GM12878 (cell line): ENCODE results near the gene CRYBB1. TPM values are rescaled to one million over a fixed set of nuclear protein-coding genes. Genes with fewer than 3 reads are reported as not detected.

Experiments
- ATAC-seq: fragments of 200-7000 bp; cut with Tn5 transposase; 3 replicates; pipeline ENCODE4 v1.9.1; 2020; ENCODE audit warnings: mild to moderate bottlenecking, moderate library complexity
- BruUV-seq: library from RNA; stranded (reverse); fragments of 400-500 nt; replicated peaks from 2 replicates; lab custom pipeline; 2021; lab: Mats Ljungman, UMichigan
- CTCF ChIA-PET: fragments of 300-600 bp; sonication (Branson Sonifier 250); formaldehyde crosslinking; extraction: SDS; loops from one replicate; lab custom pipeline; 2021; ENCODE audit warnings: inconsistent platforms; lab: Yijun Ruan, JAX
- POLR2A ChIA-PET: fragments of 350-600 bp; formaldehyde crosslinking; extraction: SDS; loops from one replicate; lab custom pipeline; 2021; ENCODE audit warnings: inconsistent platforms; lab: Charles Lee
- RAD21 ChIA-PET: fragments of 300-600 bp; sonication (Branson Sonifier 250); formaldehyde crosslinking; loops from one replicate; lab custom pipeline; 2023; ENCODE audit warnings: antibody characterized with exemption; ENCODE audit not compliant: unreplicated experiment; lab: Charles Lee
- SMC1A ChIA-PET: fragments of 300-600 bp; sonication (Branson Sonifier 250); formaldehyde crosslinking; loops from one replicate; lab custom pipeline; 2023; ENCODE audit not compliant: unreplicated experiment, uncharacterized antibody; lab: Charles Lee
- DNase-seq: peaks from one replicate; pipeline ENCODE4 v3.0.0-alpha.2; 2011; ENCODE audit warnings: low read depth, low spot score
- FAIRE-seq: peaks from 3 replicates; lab custom pipeline; 2011; peaks lifted over from hg19 to GRCh38; lab: Jason Lieb, UNC
- H2AFZ ChIP-seq: 2 replicates; pipeline ENCODE4 v1.6.0; 2011; ENCODE audit warnings: low read depth, low read length, control low read depth; ENCODE audit not compliant: control insufficient read depth
- H3K27ac ChIP-seq: 2 replicates; pipeline ENCODE4 v1.5.1; 2011; ENCODE audit warnings: control low read depth; ENCODE audit not compliant: control insufficient read depth, insufficient read depth
- H3K27me3 ChIP-seq, 2 experiments: replicated peaks in 1 of 2; 2 replicates each; pipeline versions ENCODE4 v1.6.0 to v1.6.1; 2011; ENCODE audit warnings: low read length in 1 of 2; ENCODE audit not compliant: control insufficient read depth in 2 of 2, insufficient read depth in 2 of 2
- H3K36me3 ChIP-seq, 2 experiments: 2 replicates each; pipeline ENCODE4 v1.5.1; 2011; ENCODE audit warnings: low read length in 1 of 2; ENCODE audit not compliant: control insufficient read depth in 2 of 2, insufficient read depth in 2 of 2
- H3K4me1 ChIP-seq: 2 replicates; pipeline ENCODE4 v1.6.1; 2011; ENCODE audit warnings: mild to moderate bottlenecking, low read length, moderate library complexity, mixed read lengths; ENCODE audit not compliant: control insufficient read depth, insufficient read depth
- H3K4me2 ChIP-seq: 2 replicates; pipeline ENCODE4 v1.6.0; 2011; ENCODE audit warnings: control low read depth; ENCODE audit not compliant: control insufficient read depth, insufficient read depth
- H3K4me3 ChIP-seq: fragments of 200-600 bp; sonication (generic); 2 replicates; pipeline ENCODE4 v1.5.1; 2016
- H3K79me2 ChIP-seq: 2 replicates; pipeline ENCODE4 v1.6.0; 2011; ENCODE audit warnings: low read length; ENCODE audit not compliant: control insufficient read depth, insufficient read depth
- H3K9ac ChIP-seq: 2 replicates; pipeline ENCODE4 v1.8.0; 2011; ENCODE audit warnings: low read length, control low read depth, mixed read lengths; ENCODE audit not compliant: control insufficient read depth, insufficient read depth
- H3K9me3 ChIP-seq: replicated peaks from 3 replicates; pipeline ENCODE4 v1.5.1; 2011; ENCODE audit warnings: mild to moderate bottlenecking, low read length; ENCODE audit not compliant: control insufficient read depth, insufficient read depth
- H4K20me1 ChIP-seq: 2 replicates; pipeline ENCODE4 v1.6.0; 2011; ENCODE audit not compliant: control insufficient read depth, insufficient read depth
- ATF2 ChIP-seq: IDR thresholded peaks from 2 replicates; pipeline ENCODE4 v1.6.1; 2012; ENCODE audit warnings: low read length, inconsistent platforms
- PML ChIP-seq: IDR thresholded peaks from 2 replicates; pipeline ENCODE4 v1.6.1; 2012; ENCODE audit warnings: low read length, inconsistent platforms
- YY1 ChIP-seq: IDR thresholded peaks from 2 replicates; pipeline ENCODE4 v1.6.1; 2011; ENCODE audit warnings: low read depth, mild to moderate bottlenecking, low read length
- ZBTB11 ChIP-seq: fragments of 450-650 bp; formaldehyde crosslinking; IDR thresholded peaks from 2 replicates; pipeline ENCODE4 v1.5.0; 2022; ENCODE audit warnings: mild to moderate bottlenecking, missing genetic modification characterization
- ZSCAN29 ChIP-seq: fragments of 450-650 bp; IDR thresholded peaks from 2 replicates; pipeline ENCODE4 v1.6.1; 2017; ENCODE audit warnings: mild to moderate bottlenecking, moderate library complexity
- WGBS: methylation state at CpG from one replicate; pipeline ENCODE4 v1.1.6; 2016; ENCODE audit warnings: low lambda C conversion rate; ENCODE audit not compliant: insufficient replicate concordance, insufficient coverage; ENCODE audit errors: missing lambda C conversion rate; 5-methylcytosine and 5-hydroxymethylcytosine counted together
- in situ Hi-C: fragments of 300-500 bp; cut with MboI; formaldehyde crosslinking; loops from 9 replicates; pipeline ENCODE4 v1.14.3; 2018; ENCODE audit warnings: mixed read lengths
- intact Hi-C: fragments of 100-400 bp; cut with micrococcal nuclease; formaldehyde crosslinking; loops from one replicate; pipeline ENCODE4 v1.14.2; 2022; ENCODE audit not compliant: unreplicated experiment
- polyA plus RNA-seq, 11 experiments: library from polyadenylated mRNA; depleted of rRNA in 4 of 11; unstranded in 6 of 11; stranded (reverse) in 5 of 11; fragments of >200 nt; fragmentation: Nextera tagmentation in 4 of 11; fragmentation: Illumina TruSeq in 1 of 11; extraction: Ambion mirVana in 4 of 11; extraction: Trizol in 1 of 11; gene quantifications; 1 replicate in 1 of 11; 2 replicates in 10 of 11; pipeline versions ENCODE4 v1.2.1 to v1.2.3, GENCODE V29; 2011 to 2016; ENCODE audit warnings: inconsistent platforms in 2 of 11, missing spikeins in 2 of 11, low read depth in 1 of 11
- total RNA-seq, 4 experiments: library from RNA; depleted of rRNA in 3 of 4; stranded (reverse); fragments of >200 nt in 3 of 4; fragmentation: Illumina TruSeq in 1 of 4; extraction: Trizol in 1 of 4; gene quantifications; 2 replicates each; pipeline versions ENCODE4 v1.2.1 to v1.2.3, GENCODE V29; 2013 to 2021

CRYBB1 gene
- total and polyA plus RNA-seq, 10 of the 15 experiments (the other 5 are each of a cell fraction or from before 2014, with no cell fraction given), result 0.09 to 0.64 (median 0.23) TPM; not detected in 5

GRCh38 chr22:26581026-26581425, 36.8 kb downstream of the CRYBB1 start:
- POLR2A ChIA-PET, result no interaction called here
- H3K4me2 ChIP-seq, result no peak overlapping the region
- RAD21 ChIA-PET, result no interaction called here
- TF ChIP-seq ZBTB11 (CRISPR knock-in tag) (no peak), YY1 (no peak), ATF2 (no peak), ZSCAN29 (no peak), PML (no peak)
- TF ChIP-seq, all 136 proteins: peak for 0
- intact Hi-C loops, result no loop called here
- no TSS peak for BruUV-seq
- Histone ChIP-seq H3K4me3 (no peak overlapping the region), H3K9ac (no peak overlapping the region), H3K79me2 (peaks cover 19% of the 10 kb centered on the region), H3K9me3 (no peaks in the 10 kb centered on the region), H3K36me3 (peaks cover 2 to 7% of the 10 kb centered on the region in 2 experiments), H2AFZ (no peak overlapping the region), H3K27ac (no peak overlapping the region), H3K4me1 (peaks cover 10% of the 10 kb centered on the region), H3K27me3 (no peaks in the 10 kb centered on the region), H4K20me1 (0 out of 2 replicates have a peak, but pooled peaks cover 3% of the 10 kb centered on the region)
- FAIRE-seq (no peak), ATAC-seq (no peak), DNase-seq (no peak)
- WGBS, result 44% methylated on average over 1 of the region's 1 CpG
- CTCF ChIA-PET, result no interaction called here
- in situ Hi-C loops, result no loop called here
- SMC1A ChIA-PET, result no interaction called here
